ENCODE measurements around the gene PTPRN2. TPM values are rescaled to one million over a fixed set of nuclear protein-coding genes. Genes with fewer than 3 reads are reported as not detected.

PTPRN2 gene
- total and polyA plus RNA-seq, 2 donors from 2014 or later: 4.8 to 6.2 TPM

DNA sequence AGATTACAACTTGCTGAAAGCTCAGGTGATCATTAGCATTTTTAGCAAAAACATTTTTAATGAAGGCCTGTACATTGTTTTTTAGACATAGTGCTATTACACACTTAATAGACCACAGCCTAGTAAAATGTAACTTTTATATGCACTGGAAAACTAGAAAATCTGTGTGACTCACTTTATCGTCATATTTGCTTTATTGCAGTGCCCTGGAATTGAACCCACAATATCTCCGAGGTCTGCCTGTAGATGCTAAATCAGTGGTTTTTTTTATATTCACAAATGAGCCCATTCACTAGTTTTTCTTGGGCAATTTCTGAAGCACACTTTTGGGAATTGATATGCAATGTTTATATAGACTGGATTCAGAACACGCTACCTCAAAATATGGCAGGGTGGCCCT is 105.1 kb downstream of the PTPRN2 start:
- FAIRE-seq: no peak
- Histone ChIP-seq H3K27ac (ENCODE audit: low read depth in 2 of 2, low read length in 2 of 2) (no peak overlapping the region), H3K36me3 (ENCODE audit: control insufficient read depth in 2 of 3, insufficient read depth in 3 of 3, low read length in 3 of 3) (no peaks in the 10 kb centered on the region), H3K27me3 (ENCODE audit: control insufficient read depth, insufficient read depth, low read length) (no peaks in the 10 kb centered on the region), H3K4me1 (ENCODE audit: control insufficient read depth in 2 of 3, insufficient read depth in 2 of 3, low read depth in 1 of 3, low read length in 3 of 3) (no peaks in the 10 kb centered on the region), H3K9ac (ENCODE audit: low read length in 3 of 3) (no peak overlapping the region), H3K4me3 (ENCODE audit: low read length in 3 of 3) (no peak overlapping the region), H3K9me3 (ENCODE audit: control insufficient read depth in 2 of 3, insufficient read depth in 1 of 3, low read length in 3 of 3) (peaks cover 0 to 3% (median 0%) of the 10 kb centered on the region in 3 donors)
- DNase-seq: no peak
- TF ChIP-seq, protein P1, sequence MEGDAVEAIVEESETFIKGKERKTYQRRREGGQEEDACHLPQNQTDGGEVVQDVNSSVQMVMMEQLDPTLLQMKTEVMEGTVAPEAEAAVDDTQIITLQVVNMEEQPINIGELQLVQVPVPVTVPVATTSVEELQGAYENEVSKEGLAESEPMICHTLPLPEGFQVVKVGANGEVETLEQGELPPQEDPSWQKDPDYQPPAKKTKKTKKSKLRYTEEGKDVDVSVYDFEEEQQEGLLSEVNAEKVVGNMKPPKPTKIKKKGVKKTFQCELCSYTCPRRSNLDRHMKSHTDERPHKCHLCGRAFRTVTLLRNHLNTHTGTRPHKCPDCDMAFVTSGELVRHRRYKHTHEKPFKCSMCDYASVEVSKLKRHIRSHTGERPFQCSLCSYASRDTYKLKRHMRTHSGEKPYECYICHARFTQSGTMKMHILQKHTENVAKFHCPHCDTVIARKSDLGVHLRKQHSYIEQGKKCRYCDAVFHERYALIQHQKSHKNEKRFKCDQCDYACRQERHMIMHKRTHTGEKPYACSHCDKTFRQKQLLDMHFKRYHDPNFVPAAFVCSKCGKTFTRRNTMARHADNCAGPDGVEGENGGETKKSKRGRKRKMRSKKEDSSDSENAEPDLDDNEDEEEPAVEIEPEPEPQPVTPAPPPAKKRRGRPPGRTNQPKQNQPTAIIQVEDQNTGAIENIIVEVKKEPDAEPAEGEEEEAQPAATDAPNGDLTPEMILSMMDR (IDR thresholded peaks at IDR 0.05; ENCODE audit: borderline replicate concordance, extremely low read depth, insufficient read depth): no peak
- intact Hi-C loops (cut with DNase I): no loop called here

DNA sequence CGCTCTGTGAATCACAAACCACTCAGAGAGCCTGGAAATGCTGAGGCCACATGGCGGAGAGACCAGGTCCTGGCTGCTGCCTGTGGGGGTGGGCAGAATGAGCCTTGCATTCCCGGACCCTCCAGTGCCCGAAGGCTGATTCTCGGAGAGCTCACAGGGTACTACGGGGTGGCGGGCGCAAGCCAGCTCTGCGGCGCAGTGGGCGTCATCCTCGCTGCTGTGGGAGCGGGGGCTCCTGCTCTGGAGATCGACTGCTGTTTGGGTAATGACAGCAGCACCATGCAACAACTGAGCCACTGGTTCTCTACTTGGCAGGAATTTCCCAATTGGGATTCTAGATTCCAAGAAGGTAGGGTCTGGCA is 108.0 kb downstream of the PTPRN2 start:
- Histone ChIP-seq H3K9me3 (ENCODE audit: control insufficient read depth in 2 of 3, insufficient read depth in 1 of 3, low read length in 3 of 3) (no peaks in the 10 kb centered on the region), H3K27me3 (ENCODE audit: control insufficient read depth, insufficient read depth, low read length) (no peaks in the 10 kb centered on the region), H3K27ac (ENCODE audit: low read depth in 2 of 2, low read length in 2 of 2) (no peak overlapping the region), H3K36me3 (ENCODE audit: control insufficient read depth in 2 of 3, insufficient read depth in 3 of 3, low read length in 3 of 3) (no peaks in the 10 kb centered on the region), H3K4me3 (ENCODE audit: low read length in 3 of 3) (no peak overlapping the region), H3K9ac (ENCODE audit: low read length in 3 of 3) (no peak overlapping the region), H3K4me1 (ENCODE audit: control insufficient read depth in 2 of 3, insufficient read depth in 2 of 3, low read depth in 1 of 3, low read length in 3 of 3) (no peaks in the 10 kb centered on the region)
- FAIRE-seq: no peak
- TF ChIP-seq, protein P1 (IDR thresholded peaks at IDR 0.05; ENCODE audit: borderline replicate concordance, extremely low read depth, insufficient read depth): no peak
- intact Hi-C loops (cut with DNase I): no loop called here
- no peak for DNase-seq

DNA sequence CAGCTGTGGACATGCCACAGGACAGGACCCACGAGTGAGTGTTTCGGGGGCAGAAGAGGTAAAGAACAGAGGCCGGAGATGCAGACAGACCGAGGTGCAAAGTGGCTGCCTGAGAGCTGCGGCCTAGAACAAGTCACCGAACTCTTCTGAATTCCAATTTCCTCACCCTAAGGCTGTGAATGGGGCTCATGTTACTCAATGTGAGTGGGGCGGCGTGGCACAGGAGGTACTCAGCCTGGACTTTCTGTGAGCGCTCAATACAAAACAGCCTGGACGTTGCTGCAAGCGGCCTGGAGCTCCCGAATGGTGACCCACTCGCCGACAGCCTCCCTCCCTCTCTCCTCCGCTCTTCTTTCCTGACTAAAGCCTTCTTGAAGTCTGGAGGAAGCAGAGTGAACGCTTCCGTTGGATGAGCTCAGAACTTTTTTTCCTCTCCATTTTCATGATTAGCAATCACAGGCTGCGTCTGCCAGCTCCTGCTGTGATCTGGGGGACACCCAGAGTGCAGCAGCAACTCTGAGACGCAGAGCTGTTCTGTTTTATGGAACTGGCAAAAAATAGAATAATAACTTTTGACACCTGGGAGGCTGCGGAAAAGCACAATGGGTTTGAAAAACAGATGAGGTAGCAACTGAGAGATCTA is 108.5 kb downstream of the PTPRN2 start:
- H3K36me3 ChIP-seq (ENCODE audit: control insufficient read depth in 2 of 3, insufficient read depth in 3 of 3, low read length in 3 of 3): no peaks in the 10 kb centered on the region
- no peaks in the 10 kb centered on the region for H3K4me1 ChIP-seq (ENCODE audit: control insufficient read depth in 2 of 3, insufficient read depth in 2 of 3, low read depth in 1 of 3, low read length in 3 of 3)
- no peaks in the 10 kb centered on the region for H3K27me3 ChIP-seq (ENCODE audit: control insufficient read depth, insufficient read depth, low read length)
- intact Hi-C loops (cut with DNase I): no loop called here
- DNase-seq: no peak
- TF ChIP-seq, protein P1 (IDR thresholded peaks at IDR 0.05; ENCODE audit: borderline replicate concordance, extremely low read depth, insufficient read depth): no peak
- H3K9me3 ChIP-seq (ENCODE audit: control insufficient read depth in 2 of 3, insufficient read depth in 1 of 3, low read length in 3 of 3): no peaks in the 10 kb centered on the region
- FAIRE-seq: no peak
- no peak overlapping the region for H3K9ac ChIP-seq (ENCODE audit: low read length in 3 of 3)
- H3K27ac ChIP-seq (ENCODE audit: low read depth in 2 of 2, low read length in 2 of 2): no peak overlapping the region
- no peak overlapping the region for H3K4me3 ChIP-seq (ENCODE audit: low read length in 3 of 3)

DNA sequence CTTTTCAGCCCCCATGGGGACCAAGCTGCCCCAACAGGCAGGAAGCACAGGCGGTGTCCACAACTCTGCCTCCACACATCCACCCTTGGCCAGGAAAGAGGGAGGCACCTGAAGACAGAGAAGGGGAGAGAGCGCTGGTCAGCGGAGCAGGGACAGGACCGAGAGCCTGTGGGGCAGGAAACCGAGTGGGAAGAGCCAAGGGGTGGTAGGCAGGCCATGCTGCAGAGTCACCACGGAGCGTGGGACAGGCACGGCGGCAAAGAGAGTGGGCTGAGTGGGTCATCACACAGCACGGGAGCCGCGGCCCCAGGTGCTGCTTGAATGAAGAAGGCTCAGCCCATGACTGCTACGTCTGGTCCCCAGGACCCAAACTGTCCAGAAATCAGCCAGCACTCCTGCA is 109.8 kb downstream of the PTPRN2 start:
- TF ChIP-seq, protein P1 (IDR thresholded peaks at IDR 0.05; ENCODE audit: borderline replicate concordance, extremely low read depth, insufficient read depth): no peak
- Histone ChIP-seq H3K36me3 (ENCODE audit: control insufficient read depth in 2 of 3, insufficient read depth in 3 of 3, low read length in 3 of 3) (no peaks in the 10 kb centered on the region), H3K27ac (ENCODE audit: low read depth in 2 of 2, low read length in 2 of 2) (no peak overlapping the region), H3K9ac (ENCODE audit: low read length in 3 of 3) (no peak overlapping the region), H3K9me3 (ENCODE audit: control insufficient read depth in 2 of 3, insufficient read depth in 1 of 3, low read length in 3 of 3) (no peaks in the 10 kb centered on the region), H3K27me3 (ENCODE audit: control insufficient read depth, insufficient read depth, low read length) (no peaks in the 10 kb centered on the region), H3K4me3 (ENCODE audit: low read length in 3 of 3) (no peak overlapping the region), H3K4me1 (ENCODE audit: control insufficient read depth in 2 of 3, insufficient read depth in 2 of 3, low read depth in 1 of 3, low read length in 3 of 3) (no peaks in the 10 kb centered on the region)
- intact Hi-C loops (cut with DNase I): no loop called here
- peak in 1 of 5 donors; percentile 62 for DNase-seq
- FAIRE-seq: no peak

All from kidney (tissue), 14 donors.